Sigmoid colon (tissue), 7 donors: Measurements from ENCODE around the gene ZFYVE28. TPM values are rescaled to one million over a fixed set of nuclear protein-coding genes. Genes with fewer than 3 reads are reported as not detected.

Experiments
- DNase-seq: peaks from one replicate; pipeline ENCODE4 v3.0.0-alpha.2; 2019
- H3K27ac ChIP-seq, 4 donors: fragments of 200-600 bp; sonication (generic); one replicate each; pipeline ENCODE4 v1.5.1; 2016 to 2019; ENCODE audit warnings: mild to moderate bottlenecking in 1 of 4
- H3K27me3 ChIP-seq, 3 donors: fragments of 200-600 bp; sonication (generic); one replicate each; pipeline ENCODE4 v1.5.1; 2019; ENCODE audit warnings: mild to moderate bottlenecking in 1 of 3
- H3K36me3 ChIP-seq, 4 donors: fragments of 200-600 bp; sonication (generic); one replicate each; pipeline ENCODE4 v1.5.1; 2016 to 2019
- H3K4me1 ChIP-seq, 4 donors: fragments of 200-600 bp; sonication (generic); one replicate each; pipeline ENCODE4 v1.5.1; 2017 to 2019
- H3K4me3 ChIP-seq, 4 donors: fragments of 200-600 bp; sonication (generic); one replicate each; pipeline ENCODE4 v1.5.1; 2017 to 2019; ENCODE audit warnings: mild to moderate bottlenecking in 2 of 4, moderate library complexity in 1 of 4
- H3K9me3 ChIP-seq, 4 donors: fragments of 200-600 bp in 3 of 4; sonication (generic) in 3 of 4; one replicate each; pipeline versions ENCODE4 v1.5.1 to v1.6.1; 2013 to 2019
- EP300 ChIP-seq, 4 donors: sonication (generic); formaldehyde crosslinking; IDR thresholded peaks; one replicate each; pipeline ENCODE4 v1.6.1; 2017; ENCODE audit warnings: antibody characterized with exemption in 4 of 4
- POLR2A ChIP-seq, 2 donors: fragments of 450-650 bp; IDR thresholded peaks; one replicate each; pipeline ENCODE4 v1.6.1; 2016; ENCODE audit warnings: antibody characterized with exemption in 2 of 2, mild to moderate bottlenecking in 2 of 2, moderate library complexity in 2 of 2
- POLR2AphosphoS5 ChIP-seq, 4 donors: sonication (generic); formaldehyde crosslinking; IDR thresholded peaks; one replicate each; pipeline ENCODE4 v1.6.1; 2017; ENCODE audit warnings: antibody characterized with exemption in 4 of 4
- WGBS, 2 donors: extraction: QIAGEN DNeasy Blood & Tissue Kit; methylation state at CpG; one replicate each; pipeline ENCODE4 v1.1.7; 2013; 5-methylcytosine and 5-hydroxymethylcytosine counted together
- intact Hi-C: fragments of 100-400 bp; cut with DNase I; formaldehyde crosslinking; loops from one replicate; pipeline ENCODE4 v1.15.1; 2023
- polyA plus RNA-seq, 3 donors: library from polyadenylated mRNA; stranded (reverse); fragments of 200-250 nt; gene quantifications; one replicate each; pipeline ENCODE4 v1.2.3, GENCODE V29; 2013
- total RNA-seq, 4 donors: library from RNA; depleted of rRNA; stranded (reverse); fragments of >200 nt; gene quantifications; one replicate each; pipeline ENCODE4 v1.1.0, GENCODE V29; 2016
- TF ChIP-seq, protein P1 (sequence below), 4 experiments: fragments of 450-650 bp in 3 of 4; fragments of 200-600 bp in 1 of 4; IDR thresholded peaks; one replicate each; pipeline ENCODE4 v1.5.1; 2016 to 2019; ENCODE audit warnings: antibody characterized with exemption in 4 of 4, mild to moderate bottlenecking in 3 of 4, moderate library complexity in 2 of 4
- donor health status: healthy with polysubstance abuse.
- donor health status: Bipolar disorder and iron deficiency.
- donor health status: healthy.

Gene ZFYVE28
- total and polyA plus RNA-seq, 7 donors: 3.1 to 24.1 (median 13.0) TPM

DNA sequence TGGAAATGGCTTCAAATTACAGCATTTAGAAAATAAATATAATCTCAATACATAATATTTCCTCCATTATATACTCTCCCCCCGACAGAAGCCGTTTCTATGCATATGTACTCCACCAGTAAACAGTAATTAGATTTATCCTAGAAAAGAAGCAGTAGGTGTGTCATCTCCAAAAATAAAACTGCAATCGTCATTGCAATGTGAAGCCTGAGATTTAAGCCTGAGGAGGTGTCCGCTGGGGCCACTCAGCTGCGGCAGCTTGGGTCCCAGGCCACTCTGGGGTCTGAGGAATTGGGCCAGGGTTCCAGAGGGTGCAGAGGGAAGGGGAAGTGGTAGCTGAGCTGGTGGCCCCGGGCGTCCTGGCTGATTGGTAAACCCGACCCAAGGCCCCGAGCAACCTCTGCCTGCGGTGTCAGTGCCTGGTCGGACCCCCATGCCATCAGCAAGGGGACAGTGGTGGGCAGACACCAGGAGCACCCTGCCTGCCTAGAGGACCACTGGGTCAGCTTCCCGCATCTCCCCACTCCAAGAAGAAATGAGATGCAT is 148.8 kb downstream of the ZFYVE28 start:
- H3K27me3 ChIP-seq: no peaks in the 10 kb centered on the region
- 85 to 86% methylated on average over 12 of the region's 12 CpGs for WGBS, 2 donors
- DNase-seq: no peak
- H3K27ac ChIP-seq: no peak overlapping the region
- no peaks in the 10 kb centered on the region for H3K9me3 ChIP-seq
- H3K4me3 ChIP-seq: no peak overlapping the region
- no peak for TF ChIP-seq POLR2AphosphoS5 (IDR thresholded peaks at IDR 0.05)
- TF ChIP-seq, protein P1, sequence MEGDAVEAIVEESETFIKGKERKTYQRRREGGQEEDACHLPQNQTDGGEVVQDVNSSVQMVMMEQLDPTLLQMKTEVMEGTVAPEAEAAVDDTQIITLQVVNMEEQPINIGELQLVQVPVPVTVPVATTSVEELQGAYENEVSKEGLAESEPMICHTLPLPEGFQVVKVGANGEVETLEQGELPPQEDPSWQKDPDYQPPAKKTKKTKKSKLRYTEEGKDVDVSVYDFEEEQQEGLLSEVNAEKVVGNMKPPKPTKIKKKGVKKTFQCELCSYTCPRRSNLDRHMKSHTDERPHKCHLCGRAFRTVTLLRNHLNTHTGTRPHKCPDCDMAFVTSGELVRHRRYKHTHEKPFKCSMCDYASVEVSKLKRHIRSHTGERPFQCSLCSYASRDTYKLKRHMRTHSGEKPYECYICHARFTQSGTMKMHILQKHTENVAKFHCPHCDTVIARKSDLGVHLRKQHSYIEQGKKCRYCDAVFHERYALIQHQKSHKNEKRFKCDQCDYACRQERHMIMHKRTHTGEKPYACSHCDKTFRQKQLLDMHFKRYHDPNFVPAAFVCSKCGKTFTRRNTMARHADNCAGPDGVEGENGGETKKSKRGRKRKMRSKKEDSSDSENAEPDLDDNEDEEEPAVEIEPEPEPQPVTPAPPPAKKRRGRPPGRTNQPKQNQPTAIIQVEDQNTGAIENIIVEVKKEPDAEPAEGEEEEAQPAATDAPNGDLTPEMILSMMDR (IDR thresholded peaks at IDR 0.05): no peak
- no peak for TF ChIP-seq EP300 (IDR thresholded peaks at IDR 0.05)
- TF ChIP-seq POLR2A (IDR thresholded peaks at IDR 0.05): no peak
- no peaks in the 10 kb centered on the region for H3K36me3 ChIP-seq
- peaks cover 0 to 23% (median 20%) of the 10 kb centered on the region in 4 donors for H3K4me1 ChIP-seq
- intact Hi-C loops: loop anchor here (10.0 kb wide), 1 partner anchor 95 kb away; no protein-coding TSS in a partner anchor

DNA sequence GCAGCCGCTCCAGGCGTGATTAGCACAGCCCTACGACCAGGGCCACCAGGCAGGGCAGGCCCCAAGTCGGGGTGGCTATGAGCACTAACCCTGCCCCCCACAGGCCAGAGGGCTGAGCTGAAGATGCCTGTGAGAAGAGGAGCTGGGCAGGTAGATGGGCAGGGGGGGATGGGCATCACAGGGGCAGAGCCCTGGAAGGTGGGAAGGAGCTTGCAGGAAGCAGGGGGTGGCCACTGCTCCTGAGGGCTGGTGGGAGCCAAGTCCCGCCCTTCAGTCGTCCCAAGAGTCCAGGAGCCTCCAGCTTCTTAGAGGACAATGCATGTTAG is 149.3 kb downstream of the ZFYVE28 start:
- no peaks in the 10 kb centered on the region for H3K36me3 ChIP-seq
- H3K4me3 ChIP-seq: no peak overlapping the region
- WGBS, 2 donors: 78 to 80% methylated on average over 6 of the region's 6 CpGs
- no peak overlapping the region for H3K27ac ChIP-seq
- H3K4me1 ChIP-seq: peaks cover 0 to 29% (median 20%) of the 10 kb centered on the region in 4 donors
- no peaks in the 10 kb centered on the region for H3K27me3 ChIP-seq
- DNase-seq: peak; percentile 55
- TF ChIP-seq POLR2AphosphoS5 (IDR thresholded peaks at IDR 0.05) (no peak), EP300 (IDR thresholded peaks at IDR 0.05) (no peak), POLR2A (IDR thresholded peaks at IDR 0.05) (no peak)
- TF ChIP-seq, protein P1 (IDR thresholded peaks at IDR 0.05): no peak
- intact Hi-C loops: loop anchor here (10.0 kb wide), 1 partner anchor 96 kb away; no protein-coding TSS in a partner anchor
- no peaks in the 10 kb centered on the region for H3K9me3 ChIP-seq

DNA sequence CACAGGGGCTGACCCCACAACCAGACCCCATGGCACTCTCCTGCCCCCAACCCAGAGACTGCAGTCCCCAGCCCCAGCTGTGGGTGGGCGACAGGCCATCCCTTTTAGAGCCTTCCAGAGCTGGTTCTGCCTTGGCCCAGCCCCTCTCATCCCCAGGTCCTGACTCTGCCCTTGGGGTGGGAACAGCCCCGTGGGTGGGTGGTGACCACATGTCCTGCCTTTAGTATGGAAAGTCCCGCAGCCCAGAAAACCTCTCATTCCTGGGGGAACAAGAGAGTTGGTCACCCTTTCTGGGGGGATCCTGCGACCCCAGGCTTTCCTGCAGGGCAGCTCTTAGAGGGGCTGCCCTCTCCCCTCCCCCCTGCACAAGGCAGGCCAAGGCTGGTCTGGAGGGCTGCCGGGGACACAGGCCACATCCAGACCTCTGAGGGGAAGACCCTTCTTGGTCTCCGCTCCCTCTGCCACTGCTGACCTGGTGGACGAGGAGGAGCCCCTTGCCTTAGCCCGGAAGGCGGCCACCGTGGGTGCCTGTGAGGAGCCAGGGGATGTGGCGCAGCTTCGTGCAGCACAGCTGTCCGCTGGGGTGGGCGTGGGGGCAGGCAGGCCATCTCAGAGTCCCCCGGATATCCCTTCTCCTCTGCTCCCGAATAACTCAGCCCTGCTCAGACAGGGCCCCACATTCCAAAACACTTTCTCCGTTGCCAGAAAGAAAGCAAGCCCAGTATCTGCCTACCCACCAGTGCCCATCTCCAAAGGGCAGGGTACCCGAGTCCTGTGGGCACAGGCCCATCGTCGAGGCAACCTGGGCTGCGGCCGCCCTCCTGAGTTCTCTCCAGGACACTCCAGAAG is 149.9 kb downstream of the ZFYVE28 start:
- Histone ChIP-seq H3K9me3 (no peaks in the 10 kb centered on the region), H3K27me3 (no peaks in the 10 kb centered on the region), H3K27ac (no peak overlapping the region), H3K4me1 (peaks cover 0 to 34% (median 23%) of the 10 kb centered on the region in 4 donors), H3K4me3 (no peak overlapping the region), H3K36me3 (no peaks in the 10 kb centered on the region)
- no peak for DNase-seq
- WGBS, 2 donors: 84 to 86% methylated on average over 22 of the region's 22 CpGs
- intact Hi-C loops: loop anchor here (10.0 kb wide), 1 partner anchor 96 kb away; no protein-coding TSS in a partner anchor
- no peak for TF ChIP-seq EP300 (IDR thresholded peaks at IDR 0.05)
- TF ChIP-seq POLR2A (IDR thresholded peaks at IDR 0.05): no peak
- TF ChIP-seq, protein P1 (IDR thresholded peaks at IDR 0.05): no peak
- no peak for TF ChIP-seq POLR2AphosphoS5 (IDR thresholded peaks at IDR 0.05)

DNA sequence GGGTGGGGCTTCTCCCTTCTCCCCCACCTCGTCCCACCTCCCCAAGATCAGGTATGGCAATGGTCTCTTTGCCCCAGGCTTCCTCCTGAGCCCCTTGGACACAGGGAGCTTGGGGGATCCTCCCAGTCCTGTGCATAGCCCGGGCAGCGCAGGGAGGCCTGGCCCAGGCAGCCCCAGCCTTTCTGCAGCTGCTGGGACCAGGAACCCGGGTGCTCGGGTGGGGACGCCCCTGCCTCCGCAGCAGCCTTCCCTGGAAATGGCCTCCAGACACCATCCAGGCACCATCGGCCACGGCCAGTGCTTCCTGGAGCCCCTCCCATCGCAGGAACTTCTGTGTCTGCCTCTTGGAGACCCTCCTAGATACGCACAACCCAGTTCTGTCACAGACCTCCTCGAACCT is 150.6 kb downstream of the ZFYVE28 start:
- Histone ChIP-seq H3K4me1 (peaks cover 0 to 42% (median 31%) of the 10 kb centered on the region in 4 donors), H3K9me3 (no peaks in the 10 kb centered on the region), H3K27me3 (no peaks in the 10 kb centered on the region), H3K36me3 (no peaks in the 10 kb centered on the region), H3K4me3 (no peak overlapping the region), H3K27ac (no peak overlapping the region)
- TF ChIP-seq POLR2AphosphoS5 (IDR thresholded peaks at IDR 0.05): no peak
- TF ChIP-seq, protein P1 (IDR thresholded peaks at IDR 0.05): no peak
- no peak for TF ChIP-seq EP300 (IDR thresholded peaks at IDR 0.05)
- TF ChIP-seq POLR2A (IDR thresholded peaks at IDR 0.05): no peak
- 83 to 90% methylated on average over 12 of the region's 12 CpGs for WGBS, 2 donors
- intact Hi-C loops: loop anchor here (10.0 kb wide), 1 partner anchor 97 kb away; no protein-coding TSS in a partner anchor
- DNase-seq: no peak
